ENCODE measurements around the gene TMC3.

DNA sequence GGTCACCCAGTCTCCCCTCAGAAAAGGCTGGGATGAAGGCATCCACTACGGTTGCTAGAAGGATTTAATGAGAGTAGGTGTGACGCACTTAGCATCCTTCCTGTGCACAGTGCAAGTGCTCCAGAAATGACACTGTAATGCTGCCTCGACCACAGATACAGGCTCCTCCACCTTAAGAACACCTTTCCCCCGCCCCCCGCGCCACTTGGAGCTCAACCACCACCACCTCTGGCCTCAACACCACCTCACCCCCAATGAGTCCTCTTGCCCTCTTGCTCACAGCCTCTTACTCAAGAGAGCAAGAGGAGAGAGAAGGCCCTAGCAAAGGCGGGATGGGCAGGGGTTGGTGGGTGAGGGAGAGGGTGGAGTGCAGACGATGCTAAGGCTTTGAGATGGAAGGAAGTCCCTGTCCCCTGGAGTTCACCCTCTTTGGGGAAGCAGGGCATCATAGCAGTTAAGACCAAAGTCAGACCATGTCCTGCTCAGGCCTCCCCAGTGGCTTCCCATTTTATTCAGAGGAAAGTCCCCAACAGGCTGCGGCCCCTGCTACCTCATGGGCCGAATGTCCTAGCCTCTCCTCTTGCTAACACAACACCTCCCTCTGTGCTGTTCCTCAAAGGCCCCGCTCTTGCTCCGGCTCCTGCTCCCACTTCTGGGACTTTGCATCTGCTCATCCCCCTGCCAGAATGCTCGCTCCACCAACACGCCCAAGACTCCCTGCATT, 58.4 kb downstream of the TMC3 start:
- TF ChIP-seq, protein P1, sequence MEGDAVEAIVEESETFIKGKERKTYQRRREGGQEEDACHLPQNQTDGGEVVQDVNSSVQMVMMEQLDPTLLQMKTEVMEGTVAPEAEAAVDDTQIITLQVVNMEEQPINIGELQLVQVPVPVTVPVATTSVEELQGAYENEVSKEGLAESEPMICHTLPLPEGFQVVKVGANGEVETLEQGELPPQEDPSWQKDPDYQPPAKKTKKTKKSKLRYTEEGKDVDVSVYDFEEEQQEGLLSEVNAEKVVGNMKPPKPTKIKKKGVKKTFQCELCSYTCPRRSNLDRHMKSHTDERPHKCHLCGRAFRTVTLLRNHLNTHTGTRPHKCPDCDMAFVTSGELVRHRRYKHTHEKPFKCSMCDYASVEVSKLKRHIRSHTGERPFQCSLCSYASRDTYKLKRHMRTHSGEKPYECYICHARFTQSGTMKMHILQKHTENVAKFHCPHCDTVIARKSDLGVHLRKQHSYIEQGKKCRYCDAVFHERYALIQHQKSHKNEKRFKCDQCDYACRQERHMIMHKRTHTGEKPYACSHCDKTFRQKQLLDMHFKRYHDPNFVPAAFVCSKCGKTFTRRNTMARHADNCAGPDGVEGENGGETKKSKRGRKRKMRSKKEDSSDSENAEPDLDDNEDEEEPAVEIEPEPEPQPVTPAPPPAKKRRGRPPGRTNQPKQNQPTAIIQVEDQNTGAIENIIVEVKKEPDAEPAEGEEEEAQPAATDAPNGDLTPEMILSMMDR (IDR thresholded peaks at IDR 0.05): no peak
- TF ChIP-seq POLR2A (IDR thresholded peaks at IDR 0.05): no peak
- no peak for TF ChIP-seq POLR2AphosphoS5 (IDR thresholded peaks at IDR 0.05)
- TF ChIP-seq EP300 (IDR thresholded peaks at IDR 0.05): no peak

All from sigmoid colon (tissue), 4 donors.